Measurements from ENCODE around the gene SMIM5.

DNA sequence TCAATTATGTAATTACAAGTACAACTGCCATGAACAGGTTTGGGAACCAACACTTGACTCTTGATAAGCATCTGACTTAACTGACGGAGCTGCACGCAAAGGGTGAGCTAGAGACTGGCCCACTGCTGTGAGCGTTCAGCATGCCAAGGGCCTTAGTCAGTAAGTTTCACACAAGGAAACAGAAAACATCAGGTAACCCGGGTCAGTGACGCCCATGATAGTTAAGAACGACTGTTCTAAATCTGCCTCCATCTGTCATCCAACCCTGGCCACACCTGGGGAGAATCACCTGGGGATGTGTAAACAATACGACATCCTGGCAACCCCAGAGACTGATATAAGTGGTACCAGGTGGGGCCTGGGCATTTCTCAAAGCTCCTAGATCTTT, 12.3 kb downstream of the SMIM5 start:
- TF ChIP-seq CTCF (IDR thresholded peaks at IDR 0.05) (no peak), POLR2A (IDR thresholded peaks at IDR 0.05) (no peak), EP300 (IDR thresholded peaks at IDR 0.05) (no peak)
